OCI-LY3 (cell line): ENCODE results near the gene RPN2.

Experiments
- H2AFZ ChIP-seq: fragments of 200-600, 300-600 bp; shearing (Covaris generic); 2 replicates; pipeline ENCODE4 v1.6.0; 2014; ENCODE audit warnings: antibody characterized with exemption, low read depth, low read length
- H3K27ac ChIP-seq: fragments of 200-600, 300-600 bp; sonication (generic); 2 replicates; pipeline ENCODE4 v1.5.1; 2014; ENCODE audit warnings: mild to moderate bottlenecking, low read length, moderate library complexity, mixed read lengths
- H3K27me3 ChIP-seq: fragments of 200-600, 300-600 bp; sonication (generic); 2 replicates; pipeline ENCODE4 v1.6.1; 2014; ENCODE audit warnings: low read depth, low read length, mixed read lengths
- H3K36me3 ChIP-seq: fragments of 200-600, 300-600 bp; sonication (generic); replicated peaks from 2 replicates; pipeline ENCODE3; 2014; ENCODE audit warnings: low read depth, low read length, mixed read lengths
- H3K4me1 ChIP-seq: fragments of 300-600, 200-600 bp; sonication (generic); 2 replicates; pipeline ENCODE4 v1.6.1; 2014; ENCODE audit warnings: low read length, mixed read lengths
- H3K4me2 ChIP-seq: fragments of 200-600, 300-600 bp; sonication (generic); 2 replicates; pipeline ENCODE4 v1.6.1; 2014; ENCODE audit warnings: low read length, mixed read lengths
- H3K4me3 ChIP-seq: fragments of 300-600, 200-600 bp; sonication (generic); 2 replicates; pipeline ENCODE4 v1.5.1; 2014; ENCODE audit warnings: antibody characterized with exemption, mild to moderate bottlenecking, low read length, moderate library complexity
- H3K79me2 ChIP-seq: fragments of 300-600, 200-600 bp; shearing (Covaris generic); 2 replicates; pipeline ENCODE4 v1.6.1; 2014; ENCODE audit warnings: mild to moderate bottlenecking, low read length, mixed read lengths
- H3K9ac ChIP-seq: fragments of 300-600, 200-600 bp; shearing (Covaris generic); 2 replicates; pipeline ENCODE4 v1.6.0; 2014; ENCODE audit warnings: mild to moderate bottlenecking, low read length, moderate library complexity
- H3K9me3 ChIP-seq: fragments of 200-600, 300-600 bp; shearing (Covaris generic); 2 replicates; pipeline ENCODE4 v1.6.1; 2014; ENCODE audit warnings: low read length, mixed read lengths; ENCODE audit not compliant: insufficient read depth
- H4K20me1 ChIP-seq: fragments of 200-600, 300-600 bp; sonication (generic); 2 replicates; pipeline ENCODE4 v1.6.1; 2016; ENCODE audit warnings: low read length, mixed read lengths; ENCODE audit not compliant: insufficient read depth
- EZH2phosphoT487 ChIP-seq: fragments of 200-600 bp; shearing (Covaris generic); IDR thresholded peaks from 2 replicates; pipeline ENCODE4 v1.6.1; 2018; ENCODE audit warnings: antibody characterized with exemption, mixed run types, low read depth
- TF ChIP-seq, protein P1 (sequence below): fragments of 200-600, 300-600 bp; sonication (generic); IDR thresholded peaks from 2 replicates; pipeline ENCODE4 v1.5.1; 2014; ENCODE audit warnings: antibody characterized with exemption, low read length, low read depth

RPN2 gene

DNA sequence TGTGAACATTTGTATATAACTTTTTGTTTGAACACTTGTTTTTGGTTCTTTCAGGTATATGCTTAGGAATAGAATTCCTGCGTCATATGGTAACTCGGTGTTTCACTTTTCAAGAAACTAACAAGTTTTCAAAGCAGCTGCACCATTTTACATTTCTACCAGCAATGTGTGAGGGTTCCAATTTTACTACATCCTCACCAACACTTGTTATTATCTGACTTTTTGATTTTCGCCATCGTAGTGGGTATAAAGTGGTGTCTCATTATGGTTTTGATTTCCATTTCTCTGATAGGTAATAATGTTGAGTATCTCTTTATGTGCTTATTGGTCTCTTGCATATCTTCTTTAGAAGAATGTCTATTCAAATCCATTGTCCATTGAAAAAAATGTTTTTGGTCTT is 39.8 kb downstream of the RPN2 start:
- Histone ChIP-seq H3K4me3 (no peak overlapping the region), H3K79me2 (peaks cover 18% of the 10 kb centered on the region; the same call in 1 of the 2 replicates), H3K4me2 (no peak overlapping the region), H3K9ac (no peak overlapping the region), H3K27me3 (no peaks in the 10 kb centered on the region), H3K36me3 (peaks cover 72% of the 10 kb centered on the region), H3K4me1 (peaks cover 16% of the 10 kb centered on the region), H3K9me3 (no peaks in the 10 kb centered on the region), H3K27ac (no peak overlapping the region), H2AFZ (no peak overlapping the region), H4K20me1 (no peaks in the 10 kb centered on the region)
- TF ChIP-seq EZH2phosphoT487 = no peak
- TF ChIP-seq, protein P1, sequence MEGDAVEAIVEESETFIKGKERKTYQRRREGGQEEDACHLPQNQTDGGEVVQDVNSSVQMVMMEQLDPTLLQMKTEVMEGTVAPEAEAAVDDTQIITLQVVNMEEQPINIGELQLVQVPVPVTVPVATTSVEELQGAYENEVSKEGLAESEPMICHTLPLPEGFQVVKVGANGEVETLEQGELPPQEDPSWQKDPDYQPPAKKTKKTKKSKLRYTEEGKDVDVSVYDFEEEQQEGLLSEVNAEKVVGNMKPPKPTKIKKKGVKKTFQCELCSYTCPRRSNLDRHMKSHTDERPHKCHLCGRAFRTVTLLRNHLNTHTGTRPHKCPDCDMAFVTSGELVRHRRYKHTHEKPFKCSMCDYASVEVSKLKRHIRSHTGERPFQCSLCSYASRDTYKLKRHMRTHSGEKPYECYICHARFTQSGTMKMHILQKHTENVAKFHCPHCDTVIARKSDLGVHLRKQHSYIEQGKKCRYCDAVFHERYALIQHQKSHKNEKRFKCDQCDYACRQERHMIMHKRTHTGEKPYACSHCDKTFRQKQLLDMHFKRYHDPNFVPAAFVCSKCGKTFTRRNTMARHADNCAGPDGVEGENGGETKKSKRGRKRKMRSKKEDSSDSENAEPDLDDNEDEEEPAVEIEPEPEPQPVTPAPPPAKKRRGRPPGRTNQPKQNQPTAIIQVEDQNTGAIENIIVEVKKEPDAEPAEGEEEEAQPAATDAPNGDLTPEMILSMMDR = no peak

DNA sequence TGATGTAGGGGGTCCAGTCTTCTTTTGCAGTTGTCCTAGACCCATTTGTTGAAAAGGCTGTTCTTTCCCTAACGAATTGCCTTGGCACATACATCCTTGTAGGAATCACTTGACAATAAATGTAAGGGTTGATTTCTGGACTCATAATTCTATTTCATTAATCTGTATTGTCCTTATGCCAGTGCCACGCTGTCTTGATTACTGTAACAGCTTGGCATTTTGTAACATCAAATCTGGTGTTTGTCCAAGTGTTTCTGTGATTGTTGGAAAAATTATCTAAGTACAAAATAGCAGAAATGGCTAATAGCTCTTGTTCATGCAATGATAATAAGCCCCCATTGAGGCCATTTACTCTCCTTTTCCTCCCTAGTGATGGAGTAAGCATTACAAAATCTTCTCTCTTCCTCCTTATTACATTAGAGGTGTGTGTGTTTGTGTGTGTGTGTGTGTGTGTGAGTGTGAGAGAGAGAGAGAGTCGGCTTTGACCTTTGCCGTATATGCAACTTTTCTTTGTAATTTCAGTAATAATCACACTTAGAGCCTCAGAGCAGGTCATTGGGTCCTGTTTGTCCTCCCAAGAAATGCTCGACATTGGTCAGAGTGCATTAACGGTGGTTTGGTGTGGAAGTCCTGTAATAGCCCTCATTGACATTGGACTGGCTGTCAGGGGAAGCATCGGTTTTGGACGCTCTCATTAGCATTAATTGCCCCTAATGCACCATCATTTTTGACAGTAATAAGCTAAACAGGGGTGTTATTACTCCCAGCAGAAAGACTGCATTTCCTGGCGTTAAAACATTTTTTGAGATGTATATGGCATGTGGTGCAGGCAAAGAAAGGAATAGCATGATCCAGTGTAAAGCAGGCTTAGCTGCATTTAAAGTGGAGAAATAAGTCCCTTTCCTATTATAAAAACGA is 40.9 kb downstream of the RPN2 start:
- Histone ChIP-seq H3K27me3 (no peaks in the 10 kb centered on the region), H3K36me3 (peaks cover 74% of the 10 kb centered on the region), H3K9me3 (no peaks in the 10 kb centered on the region), H4K20me1 (no peaks in the 10 kb centered on the region), H3K79me2 (peaks cover 18% of the 10 kb centered on the region; the same call in 1 of the 2 replicates), H3K9ac (no peak overlapping the region), H3K4me1 (peaks cover 16% of the 10 kb centered on the region), H3K27ac (no peak overlapping the region), H3K4me3 (no peak overlapping the region), H2AFZ (no peak overlapping the region), H3K4me2 (no peak overlapping the region)
- TF ChIP-seq, protein P1 = no peak
- TF ChIP-seq EZH2phosphoT487 = no peak

DNA sequence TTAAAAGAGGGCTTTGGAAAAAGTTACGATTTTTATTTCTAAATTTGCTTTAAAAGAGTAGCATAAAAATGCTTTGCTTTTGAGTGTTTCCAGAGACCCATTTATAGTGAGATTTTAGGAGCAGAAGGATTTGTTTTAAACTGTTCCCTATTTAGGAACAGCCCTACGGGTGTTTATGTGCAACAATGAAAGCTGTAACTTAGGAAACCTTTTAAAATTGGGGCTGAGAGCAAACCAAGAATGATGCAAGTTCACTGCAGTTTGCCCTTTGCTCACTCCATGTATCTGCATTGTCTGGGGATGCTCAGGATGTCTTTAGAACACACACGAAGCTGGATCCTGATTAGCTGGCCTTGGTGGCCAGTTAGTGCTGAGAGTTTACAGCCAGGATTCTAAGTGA is 41.6 kb downstream of the RPN2 start:
- peaks cover 74% of the 10 kb centered on the region for H3K36me3 ChIP-seq
- H3K9me3 ChIP-seq = no peaks in the 10 kb centered on the region
- no peak overlapping the region for H3K4me2 ChIP-seq

DNA sequence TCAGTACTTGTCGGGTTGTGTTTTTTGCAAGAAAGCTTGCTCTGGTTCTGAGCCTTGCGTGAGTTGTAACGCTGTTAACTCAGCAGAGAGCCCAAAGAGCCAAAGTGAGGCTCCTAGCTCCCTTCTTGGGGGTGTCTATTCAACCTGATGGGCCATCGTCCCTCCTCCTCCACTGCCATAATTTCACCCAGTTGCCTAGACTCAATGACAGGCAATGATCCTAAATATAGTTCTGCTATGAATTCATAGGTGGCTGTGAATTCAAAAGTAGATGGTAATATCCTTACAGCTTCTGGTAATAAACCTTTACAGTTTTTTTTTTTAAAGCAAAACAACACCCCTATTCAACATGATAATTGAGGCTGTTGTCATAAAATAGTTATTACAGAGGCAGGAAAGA is 43.0 kb downstream of the RPN2 start:
- Histone ChIP-seq H3K9ac (no peak overlapping the region), H3K4me1 (peaks cover 16% of the 10 kb centered on the region), H3K36me3 (peaks cover 76% of the 10 kb centered on the region), H4K20me1 (no peaks in the 10 kb centered on the region), H3K9me3 (no peaks in the 10 kb centered on the region), H2AFZ (no peak overlapping the region), H3K27me3 (no peaks in the 10 kb centered on the region), H3K79me2 (peaks cover 18% of the 10 kb centered on the region; the same call in 1 of the 2 replicates), H3K4me2 (no peak overlapping the region), H3K27ac (no peak overlapping the region), H3K4me3 (no peak overlapping the region)
- TF ChIP-seq, protein P1 = no peak
- TF ChIP-seq EZH2phosphoT487 = no peak

More for the DNA sequence above, 41.6 kb downstream of the RPN2 start:
- Histone ChIP-seq H4K20me1 (no peaks in the 10 kb centered on the region), H3K9ac (no peak overlapping the region), H3K4me3 (no peak overlapping the region), H3K79me2 (peaks cover 18% of the 10 kb centered on the region; the same call in 1 of the 2 replicates), H2AFZ (no peak overlapping the region), H3K4me1 (peaks cover 16% of the 10 kb centered on the region), H3K27ac (no peak overlapping the region), H3K27me3 (no peaks in the 10 kb centered on the region)
- TF ChIP-seq, protein P1 = no peak
- TF ChIP-seq EZH2phosphoT487 = no peak
